ENCODE results near the gene PELO. TPM values are rescaled to one million over a fixed set of nuclear protein-coding genes. Genes with fewer than 3 reads are reported as not detected.

The PELO gene
- polyA plus RNA-seq, 1 of the 3 experiments (the other 2 are of a cell fraction): 10.7 TPM

DNA sequence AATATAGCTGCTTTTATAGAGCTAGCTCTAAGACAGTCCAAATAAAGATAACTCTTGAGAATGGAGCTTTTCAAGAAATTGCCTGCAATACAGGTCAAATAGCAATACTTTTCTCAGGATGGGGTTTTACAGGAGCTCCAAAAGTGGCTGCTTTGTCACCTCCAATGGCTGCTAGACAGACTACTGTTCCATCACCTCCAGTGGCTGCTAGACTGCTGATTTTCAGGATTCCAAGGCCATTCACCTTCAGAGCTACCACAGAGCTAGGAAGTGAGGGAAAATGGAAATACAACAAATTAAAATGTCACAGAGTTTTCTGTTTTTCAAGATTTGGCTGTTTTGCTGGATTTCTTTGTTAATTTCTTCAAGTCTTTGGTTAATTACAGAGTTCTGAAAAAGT, 8.5 kb upstream of the PELO start:
- CTCF ChIA-PET: interaction anchor here (0.7 to 1.6 kb wide), 2 partner anchors 9 to 10 kb away, joined by 3 to 4 read pairs; partner anchors contain the start of genes ITGA1 and PELO

More for the DNA sequence above, 8.5 kb upstream of the PELO start:
- TF ChIP-seq USF2 (IDR thresholded peaks at IDR 0.05; ENCODE audit: borderline replicate concordance, low read depth, low read length) (no peak), GATA2 (CRISPR knock-in tag; IDR thresholded peaks at IDR 0.05) (no peak), EP300 (IDR thresholded peaks at IDR 0.05; ENCODE audit: borderline replicate concordance in 1 of 2, low read depth in 1 of 2, low read length in 1 of 2) (no peak), TAF1 (IDR thresholded peaks at IDR 0.05; ENCODE audit: borderline replicate concordance, low read depth, low read length) (no peak), JUND (IDR thresholded peaks at IDR 0.05) (no peak), POLR2AphosphoS5 (IDR thresholded peaks at IDR 0.05; ENCODE audit: low read depth, low read length) (no peak), ELF1 (IDR thresholded peaks at IDR 0.05) (no peak), RCOR1 (IDR thresholded peaks at IDR 0.05; ENCODE audit: low read length) (no peak), FOSL2 (IDR thresholded peaks at IDR 0.05; ENCODE audit: borderline replicate concordance, low read depth) (no peak), TCF12 (IDR thresholded peaks at IDR 0.05) (no peak), MXI1 (IDR thresholded peaks at IDR 0.05; ENCODE audit: low read depth, low read length) (no peak), NFIC (IDR thresholded peaks at IDR 0.05; ENCODE audit: borderline replicate concordance) (no peak), GABPA (IDR thresholded peaks at IDR 0.05; ENCODE audit: low read depth) (no peak), ZBTB33 (IDR thresholded peaks at IDR 0.05; ENCODE audit: borderline replicate concordance, low read depth) (no peak), MEF2A (IDR thresholded peaks at IDR 0.05; ENCODE audit: borderline replicate concordance, low read depth) (no peak), RAD21 (IDR thresholded peaks at IDR 0.05; ENCODE audit: low read length) (no peak)
- TF ChIP-seq, protein P1, sequence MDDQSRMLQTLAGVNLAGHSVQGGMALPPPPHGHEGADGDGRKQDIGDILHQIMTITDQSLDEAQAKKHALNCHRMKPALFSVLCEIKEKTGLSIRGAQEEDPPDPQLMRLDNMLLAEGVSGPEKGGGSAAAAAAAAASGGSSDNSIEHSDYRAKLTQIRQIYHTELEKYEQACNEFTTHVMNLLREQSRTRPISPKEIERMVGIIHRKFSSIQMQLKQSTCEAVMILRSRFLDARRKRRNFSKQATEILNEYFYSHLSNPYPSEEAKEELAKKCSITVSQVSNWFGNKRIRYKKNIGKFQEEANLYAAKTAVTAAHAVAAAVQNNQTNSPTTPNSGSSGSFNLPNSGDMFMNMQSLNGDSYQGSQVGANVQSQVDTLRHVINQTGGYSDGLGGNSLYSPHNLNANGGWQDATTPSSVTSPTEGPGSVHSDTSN (IDR thresholded peaks at IDR 0.05): no peak
- TF ChIP-seq, protein P2, sequence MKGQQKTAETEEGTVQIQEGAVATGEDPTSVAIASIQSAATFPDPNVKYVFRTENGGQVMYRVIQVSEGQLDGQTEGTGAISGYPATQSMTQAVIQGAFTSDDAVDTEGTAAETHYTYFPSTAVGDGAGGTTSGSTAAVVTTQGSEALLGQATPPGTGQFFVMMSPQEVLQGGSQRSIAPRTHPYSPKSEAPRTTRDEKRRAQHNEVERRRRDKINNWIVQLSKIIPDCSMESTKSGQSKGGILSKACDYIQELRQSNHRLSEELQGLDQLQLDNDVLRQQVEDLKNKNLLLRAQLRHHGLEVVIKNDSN (IDR thresholded peaks at IDR 0.05; ENCODE audit: borderline replicate concordance, low read depth): no peak
- Histone ChIP-seq H3K9ac (no peak overlapping the region), H3K4me3 (ENCODE audit: low read depth in 2 of 2, low read length in 1 of 2) (no peak overlapping the region), H3K9me3 (no peaks in the 10 kb centered on the region), H3K27ac (ENCODE audit: low read depth in 2 of 2, low read length in 1 of 2) (no peak overlapping the region), H3K9me2 (0 out of 2 replicates have a peak, but pooled peaks cover 6% of the 10 kb centered on the region), H3K4me1 (ENCODE audit: control insufficient read depth in 1 of 2, insufficient read depth in 2 of 2, low read depth in 1 of 2, low read length in 1 of 2) (peaks cover 0 to 8% of the 10 kb centered on the region in 2 experiments; a peak in 2 of 4 replicates), H3K79me2 (ENCODE audit: insufficient read depth) (no peaks in the 10 kb centered on the region), H3K27me3 (ENCODE audit: insufficient read depth) (no peaks in the 10 kb centered on the region), H3K36me3 (replicated peaks in 1 of 2; ENCODE audit: control insufficient read depth in 1 of 2, insufficient read depth in 2 of 2, low read length in 1 of 2) (no peaks in the 10 kb centered on the region), H3K4me2 (no peak overlapping the region), H3F3A (replicated peaks; ENCODE audit: insufficient read depth) (peaks cover 4% of the 10 kb centered on the region), H4K20me1 (ENCODE audit: insufficient read depth) (no peaks in the 10 kb centered on the region), H2AFZ (ENCODE audit: low read depth) (no peak overlapping the region)
- POLR2A ChIA-PET: no interaction called here
- DNase-seq: no peak
